GM21423 (cell line): Measurements from ENCODE around the gene GSTT4.
"Not testable (repeated sequence)": the region's sequence is repeated elsewhere in the genome, so short reads cannot be mapped to it uniquely, and the experiment has no call there.

Source experiments
- ATAC-seq: cut with Tn5 transposase; IDR thresholded peaks from one replicate; pipeline ENCODE4 v1.9.1; 2021; ENCODE audit warnings: mild to moderate bottlenecking, moderate library complexity; ENCODE audit not compliant: unreplicated experiment

Gene GSTT4

DNA sequence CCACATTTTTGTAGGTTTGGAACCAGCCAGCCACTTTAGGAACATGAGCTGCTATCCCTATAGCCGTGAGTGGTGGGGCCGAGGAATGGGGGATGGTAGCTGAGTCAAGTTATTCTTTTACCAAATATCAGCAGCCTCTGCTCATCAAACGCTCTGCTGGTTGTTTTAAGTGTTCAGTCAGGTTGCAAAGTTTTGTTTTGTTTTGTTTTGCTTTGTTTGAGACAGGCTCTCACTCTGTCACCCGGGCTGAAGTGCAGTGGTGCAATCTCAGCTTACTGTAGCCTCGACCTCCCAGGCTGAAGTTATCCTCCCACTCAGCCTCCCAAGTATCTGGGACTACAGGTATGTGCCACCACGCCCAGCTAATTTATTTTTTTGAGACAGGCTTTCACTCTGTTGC lies 20.2 kb upstream of the GSTT4 start:
- ATAC-seq: no peak

DNA sequence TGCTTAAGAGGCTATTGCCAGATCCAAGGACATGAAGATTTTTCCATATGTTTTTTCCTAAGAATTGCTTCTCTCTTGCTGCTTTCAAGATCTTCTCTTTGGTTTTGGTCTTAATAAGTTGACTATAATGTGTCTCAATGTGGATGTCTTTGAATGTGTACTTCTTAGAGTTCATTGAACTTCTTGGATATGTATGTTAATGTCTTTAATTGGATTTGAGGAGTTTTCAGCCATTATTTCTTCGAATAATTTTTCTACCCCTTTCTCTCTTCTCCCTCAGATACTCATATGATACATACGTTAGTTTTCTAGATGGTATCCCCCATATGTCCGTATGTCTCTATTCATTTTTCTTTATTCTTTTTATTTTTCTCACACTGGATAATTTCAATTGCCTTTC lies 19.1 kb upstream of the GSTT4 start:
- no peak for ATAC-seq

DNA sequence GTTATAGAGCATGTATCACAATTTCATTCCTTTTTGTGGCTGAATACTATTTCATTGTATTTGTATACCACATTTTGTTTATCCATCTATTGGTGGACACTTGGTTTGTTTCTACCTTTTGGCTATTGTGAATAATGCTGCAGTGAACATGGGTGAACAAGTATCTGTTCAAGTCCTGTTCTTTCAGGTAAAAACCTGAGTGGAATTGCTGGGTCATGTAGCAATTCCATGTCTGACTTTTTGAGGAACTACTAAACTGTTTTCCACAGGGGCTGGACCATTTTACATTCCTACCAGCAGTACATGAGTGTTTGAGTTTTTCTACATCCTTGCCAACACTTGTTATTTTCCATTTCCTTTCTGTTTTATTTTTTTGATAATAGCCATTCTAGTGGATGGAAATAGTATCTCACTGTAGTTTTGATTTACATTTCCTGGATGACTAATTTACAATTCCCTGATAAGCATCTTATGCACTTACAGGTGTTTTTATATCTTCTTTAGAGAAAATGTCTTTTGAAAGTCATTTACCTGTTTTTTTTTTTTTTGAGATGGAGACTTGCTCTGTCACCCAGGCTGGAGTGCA lies 18.0 kb upstream of the GSTT4 start:
- no peak for ATAC-seq

DNA sequence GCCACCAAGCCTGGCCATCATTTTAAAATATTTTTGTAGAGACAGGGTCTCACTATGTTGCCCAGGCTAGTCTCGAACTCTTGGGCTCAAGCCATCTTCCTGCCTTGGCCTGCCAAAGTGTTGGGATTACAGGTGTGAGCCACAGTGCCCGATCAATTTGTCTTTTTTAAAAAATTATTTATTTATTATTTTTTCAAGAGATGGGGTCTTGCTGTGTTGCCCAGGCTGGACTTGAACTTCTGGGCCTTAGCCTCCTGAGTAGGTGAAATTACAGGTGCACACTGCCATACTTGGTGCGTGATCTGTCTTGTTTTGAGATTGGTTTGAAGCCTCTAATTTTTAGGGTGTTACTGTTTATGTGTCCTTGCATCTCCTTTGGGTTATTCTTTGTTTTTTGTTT lies 16.1 kb upstream of the GSTT4 start:
- no peak for ATAC-seq

DNA sequence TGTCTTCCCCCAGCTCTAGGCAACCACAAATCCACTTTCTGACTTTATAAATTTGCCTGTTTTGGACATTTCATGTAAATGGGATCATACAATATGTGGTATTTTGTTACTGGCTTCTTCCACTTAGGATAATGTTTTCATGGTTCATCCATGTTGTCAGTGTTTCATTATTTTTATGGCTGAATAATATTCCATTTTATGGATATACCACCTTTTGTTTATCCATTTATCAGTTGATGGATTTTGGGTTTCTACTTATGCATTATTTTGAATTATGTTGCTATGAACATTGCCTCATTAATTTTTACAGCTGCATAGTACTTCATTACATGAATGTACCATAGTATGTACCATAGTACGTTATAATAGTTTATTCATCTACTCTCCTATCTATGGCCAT lies 10.9 kb upstream of the GSTT4 start:
- no peak for ATAC-seq

DNA sequence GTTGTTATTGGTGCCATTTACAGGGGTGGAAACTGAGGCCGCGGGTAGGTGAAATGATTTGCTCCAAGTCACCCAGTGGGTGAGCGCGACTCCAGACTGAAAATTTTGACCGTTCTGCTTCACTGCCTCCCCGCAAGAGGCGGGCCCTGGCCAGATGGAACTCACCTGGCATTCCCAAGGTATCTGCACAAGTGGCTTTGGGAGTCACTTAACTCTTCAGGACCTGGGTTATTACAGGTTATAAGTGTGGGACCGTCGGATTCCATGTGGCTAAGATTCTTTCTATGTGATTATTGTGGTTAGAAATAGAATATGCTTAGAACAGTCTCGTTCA lies 6.4 kb upstream of the GSTT4 start:
- ATAC-seq: no peak

DNA sequence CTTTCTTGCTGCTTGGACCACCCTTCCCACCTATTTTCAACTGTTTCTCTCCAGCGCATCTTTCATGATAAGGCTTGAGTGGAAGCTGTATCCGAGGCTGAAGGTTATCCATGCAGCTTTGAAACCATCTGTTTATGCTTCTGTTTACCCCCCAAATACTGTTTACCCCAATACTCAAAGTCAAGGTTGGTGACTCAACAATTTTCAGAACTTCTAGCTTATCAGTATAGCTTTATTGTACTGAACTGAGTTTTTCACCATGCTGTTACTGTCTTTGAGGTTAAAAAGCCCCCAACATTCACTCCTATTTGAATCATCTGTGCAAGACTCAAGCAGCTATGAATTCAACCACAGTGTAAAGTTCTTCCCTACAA lies 4.8 kb upstream of the GSTT4 start:
- ATAC-seq: no peak

DNA sequence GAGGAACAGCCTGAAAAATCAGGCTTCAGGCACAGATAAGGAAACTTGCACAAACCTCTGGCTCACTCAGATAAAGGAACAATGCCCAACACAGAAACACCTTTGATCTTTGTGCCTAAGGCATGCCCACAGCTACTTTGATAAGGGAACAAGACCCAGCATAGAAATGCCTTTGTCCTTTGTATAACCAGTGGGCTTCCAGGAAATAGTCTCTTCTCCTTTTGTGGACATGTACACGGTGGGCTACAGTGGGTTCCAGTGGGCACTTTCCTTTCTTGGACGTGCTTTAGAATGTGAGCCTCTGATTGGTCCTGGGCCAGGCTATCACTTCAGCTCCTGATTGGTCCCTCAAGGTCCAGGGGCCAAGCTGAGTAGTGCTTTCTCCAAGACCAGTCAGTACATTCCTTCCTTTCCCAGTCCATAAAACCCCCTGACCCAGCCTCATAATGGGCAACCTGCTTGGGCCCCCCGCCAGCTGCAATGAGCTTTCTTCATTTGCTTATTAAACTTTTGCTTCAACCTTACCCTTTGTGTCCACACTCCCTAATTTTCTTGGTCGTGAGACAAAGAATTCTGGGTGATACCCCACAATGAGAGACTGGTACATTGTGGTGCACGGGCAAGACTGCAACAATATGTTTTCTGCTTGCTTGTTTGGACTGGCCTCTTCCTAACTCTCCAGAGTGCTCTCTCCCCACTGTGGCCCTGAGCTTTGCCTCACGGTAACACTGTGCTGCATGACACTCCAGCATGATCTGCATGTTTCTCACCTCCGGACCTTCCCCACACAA lies 4.2 kb upstream of the GSTT4 start:
- no peak for ATAC-seq

DNA sequence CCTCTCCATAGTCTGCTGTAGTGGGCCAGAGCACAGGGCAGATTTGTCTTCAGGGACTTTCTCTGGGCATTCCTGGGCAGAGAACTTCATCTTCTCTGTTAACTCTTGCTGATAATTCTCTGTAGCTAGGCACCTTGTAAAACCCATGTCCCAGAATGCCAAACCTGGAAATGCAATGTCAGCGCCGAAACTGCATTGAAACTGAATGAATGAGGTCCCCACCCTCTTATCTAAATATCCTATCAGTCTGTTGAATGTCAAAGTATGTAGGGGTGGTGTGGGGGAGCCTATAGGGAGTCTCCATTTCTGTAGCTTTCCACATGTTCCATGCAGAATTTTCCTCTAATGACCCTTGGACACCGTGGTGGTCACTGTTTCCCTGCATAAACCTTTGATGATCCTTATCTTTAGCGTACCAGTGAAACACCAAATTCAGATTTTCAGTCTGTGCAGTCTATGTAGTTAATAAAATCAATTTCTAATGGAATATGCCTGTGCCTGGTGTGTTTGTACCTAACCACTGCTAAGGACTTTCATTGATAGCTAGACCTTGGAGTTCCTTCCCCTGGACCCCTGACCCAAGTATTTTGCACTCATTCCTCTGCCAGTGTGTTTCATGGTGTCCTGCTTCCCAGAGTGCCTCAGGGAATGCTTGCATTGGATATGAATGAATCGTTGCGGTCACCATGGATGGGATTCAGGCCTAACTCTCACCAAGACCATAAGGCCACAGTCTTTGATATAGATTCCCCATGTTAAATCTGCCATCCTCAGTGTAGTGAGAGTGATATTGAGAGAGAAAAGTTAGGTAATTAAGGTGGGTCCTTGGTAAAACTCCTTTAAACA lies 3.4 kb upstream of the GSTT4 start:
- ATAC-seq: no peak

DNA sequence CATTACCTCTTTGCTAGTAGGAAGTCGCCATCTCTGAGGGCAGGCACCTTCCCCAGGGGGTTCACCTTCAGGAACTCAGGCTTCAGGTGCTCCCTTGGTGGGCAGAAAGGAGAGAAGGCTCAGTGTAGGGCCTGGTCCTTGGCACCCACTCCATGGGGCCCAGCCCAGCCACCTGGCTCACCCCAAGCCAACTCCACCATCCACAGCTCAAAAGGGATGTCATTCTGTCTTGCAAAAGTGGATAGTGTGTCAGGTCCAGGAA lies 2.7 kb upstream of the GSTT4 start:
- no peak for ATAC-seq

DNA sequence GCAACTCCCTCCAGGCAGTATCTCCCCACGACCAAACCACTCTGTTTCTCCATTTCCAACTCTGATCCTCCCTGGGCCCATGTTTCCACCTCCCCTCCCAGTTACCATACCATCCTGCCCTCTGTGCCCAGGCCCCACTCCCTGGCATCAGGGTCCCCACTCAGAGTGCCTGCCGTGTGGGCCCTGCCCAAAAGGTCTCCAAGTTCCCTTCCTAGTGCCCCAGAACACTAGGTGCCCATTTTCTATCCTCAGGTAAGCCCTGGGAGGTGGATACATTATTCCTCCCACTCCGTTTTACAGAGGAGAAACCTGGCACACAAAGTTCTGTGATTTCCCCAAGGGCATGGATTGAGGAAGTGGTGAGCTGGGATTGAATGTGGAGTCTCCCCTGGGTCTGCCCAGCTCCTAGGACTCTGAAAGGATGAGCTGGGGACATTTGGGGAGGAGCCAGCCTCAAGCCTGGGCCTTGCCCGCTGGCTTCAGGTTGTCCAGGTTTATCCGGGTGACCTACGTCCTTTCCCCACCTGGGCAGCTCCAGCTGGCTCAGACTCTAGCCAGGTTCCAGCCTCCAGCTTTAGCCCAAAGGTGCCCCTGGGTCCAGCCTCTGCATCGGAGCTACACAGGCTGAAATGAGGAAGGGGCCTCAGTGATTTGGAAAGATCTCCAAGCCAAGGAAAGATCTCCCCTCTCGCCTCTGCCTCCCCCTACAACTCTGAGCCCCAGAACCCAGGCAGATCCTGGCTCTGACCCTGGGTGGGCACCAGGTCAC lies 2.2 kb upstream of the GSTT4 start:
- ATAC-seq: no peak

DNA sequence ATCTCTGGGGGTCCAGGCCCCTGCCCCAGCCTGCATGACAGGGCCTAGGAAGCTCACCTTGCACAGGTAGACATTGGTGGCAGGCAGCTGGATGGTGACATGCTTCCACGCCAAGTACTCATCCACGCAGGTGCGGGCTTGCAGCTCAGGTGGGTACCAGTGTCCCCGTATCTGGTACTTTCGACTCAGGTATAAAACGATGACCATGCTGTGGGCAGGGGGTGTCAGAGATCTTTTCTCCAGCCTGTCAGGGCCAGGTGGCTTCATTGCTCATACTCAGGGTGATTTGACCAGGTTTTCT lies 1.6 kb upstream of the GSTT4 start:
- no peak for ATAC-seq

DNA sequence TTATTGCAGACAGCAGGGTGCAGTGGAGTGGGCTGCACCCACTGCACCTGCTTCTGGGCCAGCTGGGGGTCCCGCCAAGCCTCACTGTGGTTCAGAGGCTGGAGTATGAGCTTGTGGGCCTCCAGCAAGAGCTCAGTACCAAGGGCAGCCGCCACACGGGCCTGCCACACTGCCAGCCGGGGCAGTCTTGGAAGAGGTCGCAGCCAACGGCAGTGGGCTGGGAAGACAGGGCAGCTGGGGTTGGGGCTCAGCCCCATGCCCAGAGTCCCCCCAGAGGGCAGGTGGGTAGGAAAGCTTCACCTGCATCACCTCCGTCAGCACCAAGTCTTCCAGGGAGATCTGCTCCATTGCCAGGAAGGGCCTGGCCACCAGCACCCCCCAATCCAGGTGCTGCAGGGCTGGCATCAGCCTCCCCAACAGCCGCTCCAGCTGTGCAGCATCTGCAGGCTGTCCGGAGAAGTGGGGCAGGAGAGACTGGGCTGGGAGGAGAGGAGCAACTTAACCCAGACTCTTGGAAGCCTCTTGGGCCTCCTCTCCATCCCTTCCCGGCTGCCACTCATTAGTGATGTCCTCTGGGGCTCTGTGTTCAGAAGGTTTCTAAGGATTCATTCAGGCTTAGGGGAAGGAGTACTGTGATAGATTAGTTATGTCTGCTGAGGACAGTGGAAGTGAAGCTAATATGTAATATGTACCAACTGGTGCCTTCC lies 1.1 kb upstream of the GSTT4 start:
- ATAC-seq: no peak

DNA sequence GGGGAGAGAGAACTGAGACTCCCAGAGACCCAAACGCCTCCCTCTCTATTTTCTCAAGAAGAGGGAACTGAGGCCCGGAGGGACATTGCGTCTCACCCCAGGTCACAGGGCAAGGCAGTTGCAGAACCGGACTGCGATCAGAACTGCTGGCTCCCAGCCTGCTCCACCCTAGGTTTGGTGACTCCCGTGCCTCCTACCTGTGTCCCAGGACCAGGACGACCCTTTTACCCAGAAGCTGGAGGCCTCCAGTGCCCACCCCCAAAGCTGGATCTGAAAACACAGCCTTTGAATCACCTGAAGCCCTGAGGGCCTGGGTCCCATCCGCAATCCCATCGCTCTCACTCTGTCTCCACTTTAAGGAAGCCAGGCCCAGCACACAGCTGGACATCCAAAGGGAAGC lies 1.4 kb downstream of the GSTT4 start:
- ATAC-seq: no peak

DNA sequence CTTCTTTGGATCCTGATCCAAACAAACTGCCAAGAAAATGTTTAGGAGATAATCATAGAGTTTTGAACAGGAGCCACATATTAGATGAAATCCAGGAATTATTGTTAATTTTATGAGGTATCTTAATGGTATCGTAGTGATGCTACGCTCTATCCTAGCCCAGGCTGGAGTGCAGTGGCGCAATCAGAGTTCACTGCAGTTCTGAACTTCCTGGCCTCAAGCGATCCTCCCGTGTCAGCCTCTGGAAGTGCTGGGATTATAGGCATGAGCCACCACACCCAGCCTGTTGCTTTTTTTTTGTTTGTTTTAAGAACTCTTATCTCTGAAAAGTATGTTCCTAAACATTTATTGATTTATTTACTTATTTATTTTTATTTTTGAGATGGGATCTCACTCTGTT lies 2.4 kb downstream of the GSTT4 start:
- no peak for ATAC-seq

DNA sequence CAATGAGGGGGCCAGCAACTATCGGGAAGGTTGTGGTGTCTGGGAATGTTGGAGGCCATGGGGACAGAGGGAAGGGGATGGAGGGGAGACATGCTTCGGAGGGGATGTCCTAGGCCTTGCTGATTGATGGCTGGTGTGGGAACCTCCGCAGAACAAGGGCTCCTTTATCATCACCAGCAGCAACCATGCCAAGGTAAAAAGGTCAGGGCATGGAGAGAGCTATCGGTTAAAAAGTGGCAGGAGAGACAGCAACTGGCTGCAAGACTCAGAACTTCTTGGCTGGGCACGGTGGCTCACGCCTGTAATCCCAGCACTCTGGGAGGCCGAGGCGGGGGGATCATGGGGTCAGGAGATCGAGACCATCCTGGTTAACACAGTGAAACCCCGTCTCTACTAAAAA lies 3.0 kb downstream of the GSTT4 start:
- ATAC-seq: no peak

DNA sequence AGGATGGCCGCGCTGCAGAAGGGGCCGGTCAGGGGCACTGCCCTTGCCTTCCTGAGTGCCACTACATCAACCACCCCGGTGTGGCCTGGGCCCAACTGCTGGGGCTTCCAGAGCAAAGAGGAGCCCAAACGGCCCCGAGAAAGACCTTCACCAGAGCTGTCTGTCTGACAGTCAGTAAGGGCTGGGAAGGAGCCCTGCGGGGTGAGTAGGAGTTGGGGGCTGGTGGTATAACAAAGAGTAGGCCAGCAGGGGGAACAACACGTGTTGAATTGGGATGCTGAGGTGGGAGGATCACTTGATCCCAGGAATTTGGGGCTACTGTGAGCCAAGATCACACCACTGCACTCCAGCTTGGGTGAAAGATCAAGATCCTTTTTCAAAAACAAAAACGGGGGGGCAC lies 3.9 kb downstream of the GSTT4 start:
- no peak for ATAC-seq

DNA sequence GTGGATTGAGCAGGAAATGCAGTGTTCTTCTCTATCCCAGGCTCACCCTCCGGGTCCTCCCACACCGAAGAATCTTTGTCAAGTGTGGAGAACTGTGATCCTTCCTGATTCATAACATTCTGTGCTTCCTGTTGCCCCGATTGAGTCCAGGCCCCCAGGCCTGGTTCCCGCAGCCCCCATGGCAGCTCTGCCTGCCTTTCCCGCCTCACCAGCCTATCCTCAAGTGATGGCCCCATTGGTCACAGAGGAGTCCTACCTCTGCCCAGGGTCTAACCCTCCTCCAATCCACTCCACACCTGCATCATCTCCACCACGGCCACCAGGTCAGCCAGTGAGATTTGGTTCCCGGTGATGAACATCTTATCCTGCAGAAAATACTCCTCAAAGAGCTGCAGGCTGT lies 5.5 kb downstream of the GSTT4 start:
- not testable (repeated sequence) for ATAC-seq

DNA sequence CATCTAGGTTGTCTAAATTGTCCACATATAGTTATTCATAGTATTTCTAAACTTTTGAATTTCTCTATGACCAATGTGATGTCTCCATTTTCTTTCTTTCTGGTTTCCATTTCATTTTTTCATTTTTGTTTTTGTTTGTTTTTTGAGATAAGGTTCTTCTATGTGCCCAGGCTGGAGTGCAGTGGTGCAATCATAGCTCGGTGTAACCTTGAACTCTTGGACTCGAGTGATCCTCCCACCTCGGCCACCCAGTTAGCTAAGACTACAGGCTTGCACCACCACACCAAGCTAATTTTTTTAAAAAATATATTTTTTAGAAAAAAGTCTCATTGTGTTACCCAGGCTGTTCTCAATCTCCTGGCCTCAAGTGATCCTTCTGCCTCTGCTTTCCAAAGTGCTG lies 8.2 kb downstream of the GSTT4 start:
- ATAC-seq: no peak

DNA sequence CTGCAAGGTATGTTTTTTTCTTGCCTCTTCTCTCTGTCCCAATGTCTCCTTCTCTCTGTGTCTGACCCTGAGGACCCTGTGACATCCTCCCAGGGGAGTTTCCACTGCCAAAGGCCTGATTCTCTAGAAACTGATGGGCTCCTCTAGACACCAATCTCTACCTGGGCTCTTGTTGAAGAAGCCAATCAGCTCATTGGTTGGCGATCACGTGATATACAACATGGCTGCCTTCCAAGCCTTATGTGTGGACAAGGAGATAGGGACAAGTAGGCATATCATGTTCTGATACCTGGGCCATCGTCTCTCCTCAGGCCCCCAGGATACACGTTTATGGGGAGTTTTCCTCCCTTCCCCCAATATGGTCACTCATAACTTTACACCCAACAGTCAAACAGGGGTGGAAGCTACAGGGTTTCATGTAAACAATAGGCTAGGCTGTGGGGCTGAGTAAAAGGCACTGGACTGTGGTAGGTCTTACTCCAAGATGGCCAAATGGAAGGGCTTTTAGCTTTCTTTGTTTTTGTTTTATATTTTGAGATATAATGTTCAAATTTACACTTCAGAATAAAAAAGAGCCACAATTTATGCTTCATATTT lies 11.6 kb downstream of the GSTT4 start:
- not testable (repeated sequence) for ATAC-seq

DNA sequence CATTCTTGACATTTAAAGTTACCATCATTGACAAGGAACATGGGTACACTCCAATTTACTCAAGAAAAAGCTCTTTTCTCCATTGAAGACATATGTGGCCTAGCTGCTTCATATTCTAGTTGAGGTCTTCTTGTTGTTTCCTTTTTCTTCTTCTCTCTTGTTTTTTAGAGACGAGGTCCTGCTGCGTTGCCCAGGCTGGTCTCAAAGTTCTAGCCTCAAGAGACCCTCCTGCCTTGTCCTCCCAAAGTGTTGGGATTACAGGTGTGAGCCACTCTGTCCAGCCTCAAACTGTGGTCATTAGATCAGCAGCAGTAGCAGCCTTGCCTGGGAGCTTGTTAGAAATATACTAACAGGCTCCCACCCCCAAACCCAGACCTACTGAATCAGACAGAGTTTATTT lies 12.2 kb downstream of the GSTT4 start:
- not testable (repeated sequence) for ATAC-seq
